Activated CD4-positive, CD25-positive, alpha-beta regulatory T cell treated with anti-CD3 and anti-CD28 coated beads, Interleukin-2, amount 50 U/mL, for 16 hours (primary cell): ENCODE results near the gene ILDR1.
"Not testable (repeated sequence)": the region's sequence is repeated elsewhere in the genome, so short reads cannot be mapped to it uniquely, and the experiment has no call there.

Source experiments
- DNase-seq: peaks from one replicate; pipeline ENCODE4 v3.0.0-alpha.2; 2020; ENCODE audit warnings: low read depth, low spot score

The ILDR1 gene

DNA sequence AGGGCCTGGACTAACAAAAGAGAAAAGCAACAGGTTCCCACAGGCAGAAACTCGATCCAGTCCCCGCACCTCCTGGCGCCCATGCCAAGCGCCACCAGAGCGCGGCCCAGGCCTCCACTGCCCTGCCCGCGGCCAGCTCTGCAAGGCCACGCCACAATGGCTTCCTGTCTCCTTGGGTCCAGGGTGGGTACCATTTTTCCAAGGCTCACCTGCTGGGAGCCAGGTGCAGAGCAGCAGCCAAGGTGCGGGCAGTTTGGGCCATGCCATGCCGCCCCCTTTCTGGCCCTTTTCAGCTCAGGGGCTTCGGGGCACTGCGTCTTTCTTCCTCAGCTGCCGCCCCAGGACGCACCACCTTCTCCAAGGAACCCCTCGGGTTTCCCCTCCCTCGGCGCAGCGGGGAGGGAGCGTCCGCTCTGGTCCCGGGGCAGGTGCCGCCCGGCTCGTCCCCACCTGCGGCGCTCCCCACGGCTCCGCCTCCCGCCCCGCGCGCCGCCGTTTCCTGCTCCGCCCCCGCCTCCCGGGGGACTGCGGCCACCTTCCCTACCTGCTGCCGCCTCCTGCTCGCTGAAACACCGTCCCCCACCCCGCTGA lies at the start of gene ILDR1:
TSS of gene ILDR1 (minus strand) at position 437 of the 591 bp plus-strand sequence. CDS start at position 267, 170 bp downstream.
- DNase-seq, result no peak

DNA sequence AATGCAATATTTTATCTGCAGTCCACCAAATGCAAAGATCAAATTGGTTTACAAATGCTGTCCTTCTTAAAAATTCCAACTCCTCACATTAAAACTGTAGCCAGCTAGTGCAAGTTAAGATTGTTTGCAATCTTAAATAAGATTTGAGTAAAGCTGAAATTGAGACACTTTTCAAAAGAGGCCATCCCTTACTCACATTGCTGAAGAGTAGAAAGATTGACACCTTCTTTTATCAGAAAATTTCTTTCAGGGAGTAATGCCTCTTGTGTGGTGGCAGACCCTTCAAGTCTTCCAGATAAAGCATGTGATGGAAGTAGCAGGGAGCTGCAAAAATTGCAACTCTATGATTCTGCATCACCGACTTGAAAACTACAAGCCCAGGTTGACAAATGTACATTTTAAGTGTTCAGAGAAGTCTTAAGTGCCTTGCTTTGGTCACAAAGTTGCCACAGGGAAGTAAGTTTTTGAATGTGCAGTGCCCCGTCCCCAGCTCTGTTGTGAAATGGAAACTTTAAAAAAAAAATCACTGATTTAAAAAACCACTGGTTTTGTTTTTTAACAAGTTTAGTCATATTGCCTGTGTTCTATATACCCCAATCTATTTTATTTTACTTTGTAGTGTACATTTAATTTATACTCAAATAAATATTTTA lies 45.7 kb upstream of the ILDR1 start:
- DNase-seq, result no peak

DNA sequence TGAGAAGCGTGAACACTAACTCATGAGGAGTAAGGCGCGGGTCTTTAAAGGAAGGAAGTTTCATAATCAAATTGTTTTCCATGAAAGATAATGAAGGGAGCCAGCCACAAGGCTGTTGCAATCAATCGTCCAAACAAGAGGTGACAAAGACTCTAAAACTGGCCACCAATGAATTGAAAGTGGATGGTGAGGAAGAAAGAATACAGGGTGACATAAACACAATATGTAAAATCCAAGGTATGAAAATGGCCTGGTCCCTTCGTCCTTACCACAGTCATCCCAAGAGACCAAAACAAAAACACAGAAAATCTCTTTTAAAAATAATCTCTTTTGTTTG lies 45.1 kb upstream of the ILDR1 start:
- no peak for DNase-seq

DNA sequence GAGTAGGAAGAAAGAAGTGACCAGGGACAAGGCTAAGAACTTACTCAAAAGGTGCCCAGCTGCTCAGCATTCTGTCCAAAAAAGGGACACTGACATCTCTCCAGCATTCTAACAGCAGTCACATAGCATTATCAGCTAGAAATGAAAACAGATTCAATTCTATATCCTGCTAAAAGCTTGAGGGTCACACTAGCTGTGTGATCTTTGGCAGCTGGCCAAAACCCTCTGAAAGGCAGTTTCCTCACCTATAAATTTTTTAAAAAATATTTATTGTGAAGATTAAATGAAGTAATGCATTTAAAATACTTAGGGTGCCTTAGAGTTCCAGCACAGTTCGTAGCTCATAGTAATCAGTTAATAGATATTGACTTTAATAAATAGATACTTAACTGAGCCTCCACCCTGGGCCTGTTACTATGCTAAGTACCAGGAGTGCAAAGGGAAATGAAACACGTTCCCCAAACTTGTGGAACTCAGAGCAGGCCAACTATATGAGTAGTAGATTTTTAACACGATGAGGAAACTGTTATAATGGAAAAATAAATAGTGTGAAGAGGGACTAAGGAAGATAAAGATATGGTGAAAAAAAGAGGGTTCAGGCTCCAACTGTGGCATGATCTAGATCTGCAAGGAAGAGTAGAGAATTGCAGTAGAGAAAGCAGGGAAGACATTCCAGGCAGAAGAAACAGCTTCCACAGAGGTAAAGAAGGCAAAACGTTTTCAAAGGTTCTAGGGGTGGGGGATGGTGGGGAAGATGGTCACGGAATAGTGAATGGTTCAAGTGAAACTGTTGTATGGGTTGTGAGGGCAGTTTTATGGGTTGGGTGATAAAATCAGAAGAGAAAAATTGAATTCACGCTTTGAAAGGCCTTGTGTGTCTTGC lies 44.5 kb upstream of the ILDR1 start:
- DNase-seq, result no peak

DNA sequence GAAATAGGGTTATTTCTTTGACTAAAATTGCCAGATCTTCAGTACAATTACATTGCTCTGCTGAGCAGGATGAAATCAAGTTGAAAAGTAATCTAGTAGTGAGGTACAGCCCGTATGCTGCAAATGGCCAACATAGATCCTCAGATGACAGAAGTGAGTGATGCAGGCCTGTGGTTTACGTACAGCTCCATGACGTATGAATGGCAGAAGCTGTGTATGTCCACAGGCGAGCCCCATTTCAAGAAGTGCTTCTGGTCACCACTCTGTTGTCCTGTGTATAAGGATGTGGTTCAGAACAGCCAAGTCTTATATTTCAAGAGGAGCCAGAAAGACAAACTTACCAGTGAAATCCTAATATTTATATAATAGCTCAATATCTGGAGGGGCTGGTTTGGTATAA lies 42.3 kb upstream of the ILDR1 start:
- no peak for DNase-seq

DNA sequence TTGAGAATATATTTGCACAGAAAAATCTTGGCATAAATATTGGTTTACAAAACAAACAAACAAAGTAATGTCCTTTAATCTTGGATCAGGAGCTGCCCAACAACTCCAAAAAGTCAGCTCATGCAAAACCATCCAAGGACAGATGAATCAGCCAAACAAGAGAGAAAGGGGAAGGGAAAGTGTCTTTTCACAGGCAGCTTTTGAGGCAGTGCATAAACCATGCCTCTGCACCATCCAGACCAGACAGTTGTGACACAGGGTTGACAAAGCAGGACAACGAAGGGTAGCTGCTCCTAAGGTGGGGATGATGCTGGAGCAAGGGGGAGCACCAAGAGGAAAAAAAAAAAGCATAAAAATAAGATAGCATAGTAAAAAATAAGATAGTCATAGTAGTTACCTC lies 41.9 kb upstream of the ILDR1 start:
- no peak for DNase-seq

DNA sequence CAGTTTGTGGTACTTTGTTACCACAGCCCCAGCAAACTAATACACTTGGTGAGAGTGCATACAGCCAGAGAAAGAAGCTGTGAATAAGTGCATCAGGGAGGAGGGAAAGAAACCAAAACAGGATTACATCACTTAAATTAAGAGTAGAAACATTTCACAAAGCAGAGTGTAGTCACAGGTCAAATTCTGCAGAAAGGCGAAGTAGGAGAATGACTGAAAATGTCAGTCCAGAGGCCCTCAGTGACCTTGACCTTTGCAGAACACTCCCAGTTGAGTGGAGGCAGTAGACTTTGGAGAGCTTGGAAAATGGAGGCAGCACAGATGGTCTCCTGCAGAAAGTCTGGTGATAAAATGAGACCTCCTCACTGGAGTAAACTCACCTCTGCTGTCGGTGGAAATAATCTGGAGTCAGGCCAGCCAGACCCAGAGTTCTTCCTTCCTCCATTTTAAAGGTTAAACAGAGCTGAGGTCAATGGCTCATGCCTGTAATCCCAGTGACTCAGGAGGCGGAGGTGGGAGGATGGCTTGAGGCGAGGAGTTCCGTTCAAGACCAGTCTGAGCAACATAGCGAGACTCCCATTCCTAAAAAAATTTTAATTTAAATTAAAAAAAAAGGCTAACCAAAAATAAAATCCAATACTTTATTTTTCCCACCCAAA lies 38.1 kb upstream of the ILDR1 start:
- DNase-seq, result no peak

DNA sequence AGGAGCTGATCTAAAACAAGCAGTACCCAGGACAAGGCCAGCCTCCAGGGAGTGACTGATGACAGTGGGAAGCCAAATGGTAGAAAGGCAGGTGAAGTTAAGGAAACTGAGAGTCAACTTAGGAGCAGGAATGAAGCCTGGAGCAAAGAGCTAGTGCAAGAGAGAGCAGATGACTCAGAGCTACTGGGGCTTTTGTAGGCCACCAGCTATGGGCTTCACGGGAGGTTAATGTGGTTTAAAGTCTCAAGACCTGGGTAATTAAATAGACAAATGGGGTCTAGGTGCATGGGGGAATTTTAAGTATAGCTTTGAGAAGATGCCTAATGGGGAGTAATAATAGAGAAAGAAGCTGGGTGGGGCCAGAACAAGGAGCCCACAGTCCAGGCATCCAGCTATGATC lies 36.2 kb upstream of the ILDR1 start:
- no peak for DNase-seq

DNA sequence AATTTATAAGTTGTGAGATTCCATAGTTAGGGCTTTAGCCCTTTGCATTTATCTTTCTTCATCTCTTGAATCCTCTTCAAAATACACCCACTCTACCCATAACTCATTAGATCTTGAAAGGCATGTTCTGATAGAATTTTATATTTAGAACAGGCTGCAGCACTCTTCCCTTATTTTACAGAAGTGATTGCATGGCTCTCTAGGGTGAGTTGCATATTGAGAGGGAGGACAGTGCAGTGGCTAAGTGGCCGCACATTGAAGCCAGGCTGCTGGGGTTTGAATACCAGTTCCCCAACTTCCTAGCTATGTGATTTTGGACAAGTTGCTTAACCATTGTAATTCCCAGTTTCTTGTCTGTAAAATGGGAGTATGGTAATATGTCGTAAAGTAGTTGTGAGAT lies 35.6 kb upstream of the ILDR1 start:
- DNase-seq, result no peak

DNA sequence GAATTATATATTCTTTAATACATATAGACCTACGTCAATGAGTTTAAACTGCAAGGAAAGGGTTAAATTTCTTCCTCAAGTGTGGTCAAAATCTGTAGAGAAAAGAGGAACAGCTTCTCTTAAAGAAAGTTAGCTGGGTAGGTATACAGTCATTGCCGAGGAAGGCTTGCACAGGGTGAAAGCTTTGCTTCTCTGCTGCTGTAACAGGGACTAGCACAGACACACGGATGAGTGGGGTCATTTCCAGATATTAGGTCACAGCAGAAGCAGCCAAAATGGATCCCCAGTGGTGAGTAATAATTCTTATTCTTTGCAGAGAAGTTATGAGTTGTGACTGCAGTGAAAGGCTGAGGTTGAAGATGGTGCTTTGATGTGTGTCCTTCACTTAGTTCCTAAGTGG lies 33.2 kb upstream of the ILDR1 start, which contains the start of gene CD86:
TSS of gene CD86 (plus strand) at position 148 of the 400 bp plus-strand sequence. CDS start at position 276, 128 bp downstream.
- no peak for DNase-seq

DNA sequence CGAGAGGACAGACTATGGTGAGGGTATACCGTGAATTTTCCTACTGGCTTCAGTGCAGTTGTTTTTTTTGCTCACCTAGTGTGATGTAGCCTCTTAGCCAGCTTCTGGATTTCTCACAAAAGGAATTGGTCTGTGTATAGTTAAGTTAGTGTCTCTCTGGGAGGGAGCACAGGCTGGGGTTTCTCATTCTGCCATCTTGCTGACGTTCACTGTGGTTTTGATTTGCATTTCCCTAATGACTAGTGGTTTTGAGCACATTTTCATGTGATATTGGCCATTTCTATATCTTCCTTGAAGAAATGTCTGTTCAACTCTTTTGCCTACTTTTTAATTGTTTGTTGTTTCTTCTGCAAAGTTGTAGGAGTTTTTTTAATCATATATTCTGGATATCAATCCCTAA lies 30.9 kb upstream of the ILDR1 start:
- DNase-seq, result no peak

DNA sequence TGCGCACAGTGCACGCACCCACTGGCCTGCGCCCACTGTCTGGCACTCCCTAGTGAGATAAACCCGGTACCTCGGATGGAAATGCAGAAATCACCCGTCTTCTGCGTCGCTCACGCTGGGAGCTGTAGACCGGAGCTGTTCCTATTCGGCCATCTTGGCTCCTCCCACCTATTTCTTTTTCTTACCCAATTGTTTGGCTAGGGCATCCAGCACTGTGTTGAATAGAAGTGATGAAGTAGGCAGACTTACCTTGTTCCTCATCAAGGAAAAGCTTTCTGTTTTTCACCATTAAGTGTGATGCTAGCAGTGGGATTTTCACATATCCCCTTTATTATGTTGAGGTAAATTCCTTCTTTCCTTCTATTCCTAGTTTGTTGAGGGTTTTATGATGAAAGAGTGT lies 25.7 kb upstream of the ILDR1 start:
- not testable (repeated sequence) for DNase-seq

DNA sequence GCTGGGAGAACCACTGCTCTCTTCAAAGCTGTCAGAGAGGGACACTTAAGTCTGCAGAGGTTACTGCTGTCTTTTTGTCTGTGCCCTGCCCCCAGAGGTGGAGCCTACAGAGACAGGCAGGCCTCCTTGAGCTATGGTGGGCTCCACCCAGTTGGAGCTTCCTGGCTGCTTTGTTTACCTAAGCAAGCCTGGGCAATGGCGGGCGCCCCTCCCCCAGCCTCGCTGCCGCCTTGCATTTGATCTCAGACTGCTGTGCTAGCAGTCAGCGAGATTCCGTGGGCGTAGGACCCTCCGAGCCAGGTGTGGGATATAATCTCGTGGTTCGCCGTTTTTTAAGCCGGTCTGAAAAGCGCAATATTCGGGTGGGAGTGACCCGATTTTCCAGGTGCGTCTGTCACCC lies 25.2 kb upstream of the ILDR1 start:
- not testable (repeated sequence) for DNase-seq

DNA sequence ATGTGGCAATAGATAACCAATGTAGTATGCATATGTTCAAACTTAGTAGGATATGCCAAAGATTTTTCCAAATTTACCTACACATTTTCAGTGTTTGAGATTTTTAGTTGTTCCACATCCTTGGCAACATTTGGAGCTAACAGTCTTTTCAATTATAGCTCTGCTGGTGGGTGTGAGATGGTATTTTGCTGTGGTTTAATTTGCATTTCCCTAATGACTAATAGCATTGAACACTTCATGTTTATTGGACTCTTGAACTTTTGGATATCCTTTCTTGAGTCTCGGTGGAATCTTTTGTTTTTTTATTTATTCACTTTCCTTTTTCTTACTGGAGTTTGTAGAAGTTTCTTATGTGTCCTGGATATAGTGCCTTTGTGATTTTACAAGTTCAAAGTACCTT lies 11.0 kb upstream of the ILDR1 start:
- DNase-seq, result no peak

DNA sequence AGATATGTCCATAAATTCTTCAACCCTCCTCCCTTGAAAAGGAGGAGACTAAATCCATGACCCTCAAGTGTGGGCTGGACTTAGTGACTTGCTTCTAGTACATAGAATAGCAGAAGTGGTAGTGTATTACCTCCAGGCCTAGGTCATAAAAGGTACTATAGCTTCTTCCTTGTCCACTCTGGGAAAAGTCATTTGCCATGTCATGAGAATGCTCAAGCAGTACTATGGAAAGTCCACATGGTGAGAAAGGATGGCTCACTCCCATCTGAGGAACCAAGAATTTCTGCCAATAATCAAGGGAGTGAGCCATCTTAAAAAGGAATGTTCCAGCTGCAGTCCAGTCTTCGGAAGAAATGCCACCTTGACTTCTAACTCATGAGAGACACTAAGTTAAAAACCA lies 10.5 kb upstream of the ILDR1 start:
- DNase-seq, result no peak

DNA sequence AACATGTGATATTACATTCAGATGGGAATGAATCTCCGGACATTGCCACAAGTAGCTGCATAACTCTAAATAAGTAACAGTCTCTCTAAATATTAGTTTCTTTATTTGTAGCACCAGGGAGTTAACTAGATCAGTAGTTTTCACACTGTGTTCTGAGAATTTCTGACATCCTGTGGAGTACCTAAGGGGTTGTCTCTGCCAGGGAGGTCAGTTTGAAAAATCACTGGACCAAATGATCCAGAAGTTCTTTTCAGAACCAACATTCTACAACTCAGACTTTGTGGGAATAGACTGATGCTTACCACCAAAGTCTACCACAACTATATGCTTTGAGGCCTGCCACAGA lies 9.0 kb upstream of the ILDR1 start:
- no peak for DNase-seq

DNA sequence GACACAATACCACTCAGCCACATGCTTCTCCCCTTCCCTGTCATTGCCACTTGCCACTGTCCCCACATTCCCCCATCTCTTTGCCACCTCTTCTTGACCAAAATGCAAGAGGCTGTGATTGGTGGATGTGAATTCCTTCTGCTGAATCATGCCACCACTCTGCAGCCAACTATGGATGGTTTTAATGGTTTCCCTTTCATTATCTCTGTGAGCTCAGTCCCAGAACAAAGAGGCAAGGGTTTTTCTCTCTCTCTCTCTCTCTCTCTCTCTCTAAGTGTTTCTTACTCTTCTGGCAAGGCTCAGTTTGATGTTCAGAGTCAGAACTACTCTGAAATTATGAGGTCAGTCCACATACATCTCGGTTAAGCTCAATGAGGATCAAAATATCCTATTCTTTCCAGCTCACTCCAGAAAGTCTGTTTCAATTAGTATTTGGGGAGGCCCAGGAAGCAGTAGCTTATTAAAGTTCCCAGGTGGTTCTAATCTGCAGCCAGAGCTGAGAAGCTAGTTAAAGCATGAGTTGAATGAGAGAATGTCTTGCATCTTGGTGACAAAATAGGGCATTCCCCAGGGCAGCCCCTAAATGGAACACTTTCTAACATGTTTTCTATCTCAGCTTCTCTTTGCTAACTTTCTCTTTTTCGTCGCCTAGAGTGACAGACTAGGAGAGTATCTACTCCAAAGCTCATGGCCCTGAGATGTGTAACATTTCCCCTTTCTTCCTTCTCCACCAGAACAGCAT lies 8.5 kb upstream of the ILDR1 start:
- DNase-seq, result no peak

DNA sequence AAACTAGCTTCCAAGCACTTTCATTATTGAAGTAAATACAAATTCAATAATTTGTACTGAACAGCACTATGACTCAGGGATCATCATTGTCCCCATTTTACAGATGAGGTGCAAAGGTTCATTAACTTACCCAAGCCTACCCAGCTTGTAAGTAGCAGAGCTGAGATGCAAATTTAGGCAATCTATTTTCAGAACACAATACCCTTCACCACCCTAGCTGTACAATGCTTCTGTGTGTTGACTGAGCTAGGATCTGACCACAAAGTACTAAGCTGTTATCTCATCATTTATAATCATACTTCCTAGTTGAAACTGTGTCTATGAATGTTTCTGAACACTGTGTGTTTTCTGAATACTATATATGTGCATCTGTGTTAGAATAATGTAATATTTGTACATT lies 3.2 kb upstream of the ILDR1 start:
- DNase-seq, result no peak

DNA sequence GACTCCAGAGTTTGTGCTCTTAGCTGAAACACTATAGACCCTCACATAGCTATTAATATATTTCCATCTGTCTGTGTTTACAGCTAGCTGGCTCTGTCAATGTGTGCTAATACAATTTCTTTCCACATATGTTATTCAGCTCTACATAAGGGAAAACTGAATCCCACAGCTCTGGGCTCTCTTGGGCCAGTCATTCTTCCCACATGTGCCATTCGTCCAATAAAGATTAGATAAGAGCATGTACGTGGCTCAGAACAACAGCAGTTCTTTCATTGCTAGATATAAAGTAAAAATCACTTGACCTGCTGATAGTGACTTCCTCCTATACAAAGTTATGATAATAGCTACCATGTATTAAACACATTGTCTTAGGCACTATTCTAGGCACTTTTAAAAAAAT lies 2.8 kb upstream of the ILDR1 start:
- DNase-seq, result no peak

DNA sequence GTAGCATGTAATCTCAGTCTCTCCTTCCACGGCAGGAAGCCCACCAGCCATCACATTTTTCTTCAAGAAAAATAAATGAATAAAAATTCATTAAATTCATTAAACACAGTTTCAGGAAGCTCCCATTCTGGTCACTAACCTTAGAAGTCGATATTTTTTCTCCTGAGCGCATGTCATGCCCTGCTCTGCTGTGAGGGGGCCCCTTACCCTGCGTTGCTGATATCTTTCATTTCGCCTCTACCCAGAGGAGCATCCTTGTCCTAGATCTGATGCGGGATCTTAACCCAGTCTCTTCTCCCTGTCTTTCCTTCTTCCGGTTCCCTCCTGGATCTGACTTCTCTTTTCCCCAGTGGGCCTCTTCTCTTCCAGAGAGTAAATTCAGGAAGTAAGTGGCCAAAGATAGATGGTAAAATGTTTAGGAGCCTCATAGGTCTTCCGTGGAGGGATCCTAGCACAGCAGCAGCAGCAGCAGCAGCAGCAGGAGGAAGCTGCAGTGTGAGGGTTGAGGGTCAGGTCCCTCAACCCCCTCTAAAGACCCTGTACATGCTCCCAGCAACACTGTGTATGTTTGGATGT lies 1.4 kb upstream of the ILDR1 start:
- no peak for DNase-seq

DNA sequence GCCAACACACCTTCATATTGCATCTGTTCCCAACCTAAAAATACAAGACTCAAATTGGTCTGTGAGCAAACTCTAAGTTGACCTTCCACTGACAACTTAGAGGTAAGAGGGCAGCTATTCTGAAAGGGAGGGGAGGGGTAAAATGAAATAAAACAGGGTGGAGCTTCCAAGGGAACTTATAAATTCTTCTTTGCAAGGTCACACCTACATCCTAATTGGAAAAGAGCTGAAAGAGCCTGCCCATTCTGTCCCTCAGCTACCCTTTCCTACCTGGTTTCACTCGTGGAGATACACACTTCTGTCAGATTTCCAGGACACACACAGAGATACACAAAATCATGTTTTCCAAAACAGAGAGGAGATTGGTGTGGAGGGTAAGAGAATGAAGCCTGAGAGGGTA lies 1.0 kb downstream of the ILDR1 start:
- no peak for DNase-seq
